Umbilical cord (tissue), 2 donors: ENCODE results near the gene ZNF416. TPM values are rescaled to one million over a fixed set of nuclear protein-coding genes. Genes with fewer than 3 reads are reported as not detected.

ENCODE experiments used
- DNase-seq: peaks from one replicate; pipeline ENCODE4 v3.0.0-alpha.2; 2015; ENCODE audit warnings: low spot score
- total RNA-seq: library from RNA; depleted of rRNA; stranded (reverse); fragments of >200 nt; gene quantifications from one replicate; pipeline ENCODE4 v1.2.3, GENCODE V29; 2014; ENCODE audit warnings: low replicate concordance; ENCODE audit not compliant: insufficient read depth

ZNF416 gene
- total RNA-seq = 1.2 TPM

DNA sequence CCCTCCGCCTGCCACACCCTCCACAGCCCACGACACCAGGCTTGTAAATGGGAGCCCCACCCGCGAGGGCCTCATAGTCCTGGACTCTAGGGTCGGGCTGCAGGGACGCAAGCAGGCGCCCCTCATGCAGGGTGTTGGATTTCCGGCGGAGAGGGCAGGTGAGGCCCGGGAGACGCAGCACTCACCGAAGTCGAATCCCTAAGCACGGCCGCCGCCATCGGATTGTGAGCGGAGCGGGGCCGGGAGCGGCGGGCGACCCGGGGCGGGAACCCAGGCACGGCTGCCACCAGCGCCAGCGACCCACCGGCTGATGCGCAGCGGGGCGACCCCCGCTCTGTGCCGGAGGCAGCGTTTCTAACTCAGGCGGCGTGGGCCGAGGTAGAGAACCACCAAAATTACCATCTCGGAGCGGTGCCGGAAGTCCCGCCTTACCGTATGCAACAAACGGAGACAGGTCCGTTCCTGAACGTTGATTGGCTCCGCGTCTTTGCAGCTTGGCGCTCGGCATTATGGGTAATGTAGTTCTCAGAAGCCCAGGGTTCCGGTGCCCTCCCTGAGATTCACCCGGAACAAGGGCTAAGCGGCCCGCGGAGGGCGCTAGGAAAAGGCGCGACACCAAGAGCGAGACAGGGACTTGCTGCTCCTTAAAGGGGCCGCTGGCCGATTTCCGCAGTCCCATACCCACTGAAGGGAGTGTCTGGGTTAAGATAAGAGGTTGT lies at the start of gene ZNF416:
ZNF416 (minus strand) TSS at position 425 of the 719 bp plus-strand sequence; CDS start at position 218, 207 bp downstream.
- DNase-seq = peak; percentile 100

DNA sequence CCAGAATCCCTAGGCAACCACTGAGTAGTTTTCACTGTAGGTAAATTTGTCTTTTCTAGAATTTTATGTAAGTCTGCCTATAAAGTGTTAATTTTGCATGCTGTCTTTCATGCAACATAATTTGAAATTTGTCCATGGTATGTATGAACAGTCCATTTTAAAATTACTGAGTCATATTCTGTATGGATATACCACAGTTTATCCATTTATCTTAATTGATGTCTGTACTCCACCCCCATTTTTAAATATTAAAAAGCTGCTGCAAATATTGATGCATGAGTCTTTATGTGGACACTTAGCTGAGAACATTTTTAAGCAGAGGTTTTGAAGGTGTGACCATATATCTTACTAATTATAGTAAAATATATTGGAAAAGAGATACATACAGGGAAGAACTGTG lies 44.4 kb upstream of the ZNF416 start:
- no peak for DNase-seq

DNA sequence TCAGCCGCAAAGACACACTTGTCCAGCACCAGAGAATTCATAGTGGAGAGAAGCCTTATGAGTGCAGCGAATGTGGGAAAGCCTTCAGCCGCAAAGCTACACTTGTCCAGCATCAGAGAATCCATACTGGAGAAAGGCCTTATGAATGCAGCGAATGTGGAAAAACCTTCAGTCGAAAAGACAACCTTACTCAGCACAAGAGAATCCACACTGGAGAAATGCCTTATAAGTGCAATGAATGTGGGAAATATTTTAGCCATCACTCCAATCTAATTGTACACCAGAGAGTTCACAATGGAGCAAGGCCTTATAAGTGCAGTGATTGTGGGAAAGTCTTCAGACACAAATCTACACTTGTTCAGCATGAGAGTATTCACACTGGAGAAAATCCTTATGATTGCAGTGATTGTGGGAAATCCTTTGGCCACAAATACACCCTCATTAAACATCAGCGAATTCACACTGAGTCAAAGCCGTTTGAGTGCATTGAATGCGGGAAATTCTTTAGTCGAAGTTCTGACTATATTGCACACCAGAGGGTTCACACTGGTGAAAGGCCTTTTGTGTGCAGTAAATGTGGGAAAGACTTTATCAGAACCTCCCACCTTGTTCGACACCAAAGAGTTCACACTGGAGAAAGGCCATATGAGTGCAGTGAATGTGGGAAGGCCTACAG lies 42.1 kb upstream of the ZNF416 start:
- DNase-seq = no peak

DNA sequence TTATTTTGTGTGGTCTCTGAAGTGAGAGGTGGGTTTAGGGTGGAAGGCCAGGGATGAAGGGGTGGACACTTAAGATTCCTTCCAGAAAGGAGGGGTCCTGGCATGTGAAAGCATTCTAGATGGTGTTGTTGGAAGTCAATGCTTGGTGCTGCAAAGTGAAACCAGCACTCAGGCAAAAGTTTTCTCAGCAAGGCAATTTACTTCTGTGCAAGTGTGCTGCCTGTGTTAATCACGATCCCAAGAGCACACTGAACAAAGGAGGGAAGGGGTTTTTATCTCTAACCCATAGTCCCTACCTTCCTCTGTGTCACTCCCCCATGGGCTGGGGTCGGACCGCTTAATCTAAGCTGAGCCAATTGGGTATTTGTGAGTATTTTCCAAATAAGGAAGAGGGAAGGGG lies 36.6 kb upstream of the ZNF416 start:
- no peak for DNase-seq

DNA sequence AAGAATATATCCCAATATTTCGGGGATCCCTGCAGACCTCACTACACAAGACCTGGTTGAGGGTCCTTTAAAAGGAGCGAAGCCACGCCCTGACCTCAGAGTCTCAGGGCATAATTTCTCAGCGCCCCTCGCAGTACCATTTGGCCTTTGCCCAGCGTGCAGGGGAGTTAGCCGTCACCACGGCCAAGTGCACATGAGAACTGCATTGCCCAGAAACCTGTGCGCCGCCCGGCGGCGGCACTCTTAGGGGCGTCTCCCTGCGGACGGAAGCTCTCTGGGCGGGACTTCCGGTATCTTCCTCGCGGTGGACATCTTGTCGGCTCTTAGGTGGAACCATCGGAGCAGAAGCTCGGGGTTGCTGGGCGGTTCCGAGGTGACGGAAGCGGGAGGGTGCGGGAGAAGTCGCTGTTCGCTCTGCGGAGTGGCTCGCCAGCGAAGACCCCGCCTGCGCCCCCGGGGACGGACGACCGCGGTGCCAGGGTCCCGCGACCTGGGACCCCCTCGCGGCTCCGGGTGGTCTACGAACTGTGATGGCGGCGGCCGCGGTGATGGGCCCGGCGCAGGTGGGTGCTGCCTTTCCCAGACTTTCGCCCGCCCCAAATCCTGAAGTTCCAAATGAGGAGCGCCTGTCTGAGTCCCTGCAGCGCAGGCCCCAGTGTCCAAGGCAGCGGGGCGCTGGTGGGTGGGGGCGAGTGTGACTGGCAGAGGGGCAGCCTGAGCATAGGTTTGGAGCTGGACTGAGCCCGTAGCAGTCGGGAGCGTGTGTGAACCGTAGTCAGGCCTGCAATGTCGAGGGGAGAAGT lies 35.4 kb upstream of the ZNF416 start, which contains the start of gene ZNF134:
ZNF134 (plus strand) TSS at position 302 of the 803 bp plus-strand sequence. CDS start 5,227 bp downstream, outside the sequence.
- DNase-seq = peak; percentile 96

DNA sequence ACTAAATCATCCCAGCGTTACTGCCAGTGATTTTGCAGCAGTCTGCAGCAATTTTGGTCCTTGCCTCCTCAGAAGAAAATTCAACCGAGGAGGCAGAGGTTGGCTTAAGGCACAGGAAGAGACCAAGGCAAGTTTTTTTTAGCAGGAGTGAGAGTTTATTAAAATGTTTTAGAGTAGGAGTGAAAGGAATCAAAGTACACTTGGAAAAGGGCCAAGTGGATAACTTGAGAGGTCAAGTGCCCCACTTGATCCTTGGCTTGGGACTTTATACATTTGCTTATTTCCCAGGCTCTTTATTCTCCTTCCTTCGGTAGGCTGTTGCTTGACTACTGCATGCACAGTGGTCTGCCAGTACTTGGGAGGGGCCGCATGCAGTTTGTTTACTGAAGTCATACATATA lies 32.4 kb upstream of the ZNF416 start:
- DNase-seq = no peak

DNA sequence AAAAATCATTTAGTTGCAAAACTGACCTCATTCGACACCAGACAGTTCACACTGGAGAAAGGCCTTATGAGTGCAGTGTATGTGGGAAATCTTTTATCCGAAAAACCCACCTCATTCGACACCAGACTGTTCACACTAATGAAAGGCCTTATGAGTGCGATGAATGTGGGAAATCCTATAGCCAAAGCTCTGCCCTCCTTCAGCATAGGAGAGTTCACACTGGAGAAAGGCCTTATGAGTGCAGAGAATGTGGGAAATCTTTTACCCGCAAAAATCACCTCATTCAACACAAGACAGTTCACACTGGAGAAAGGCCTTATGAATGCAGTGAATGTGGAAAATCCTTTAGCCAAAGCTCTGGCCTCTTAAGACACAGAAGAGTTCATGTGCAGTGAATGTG lies 28.2 kb upstream of the ZNF416 start:
- DNase-seq = no peak

DNA sequence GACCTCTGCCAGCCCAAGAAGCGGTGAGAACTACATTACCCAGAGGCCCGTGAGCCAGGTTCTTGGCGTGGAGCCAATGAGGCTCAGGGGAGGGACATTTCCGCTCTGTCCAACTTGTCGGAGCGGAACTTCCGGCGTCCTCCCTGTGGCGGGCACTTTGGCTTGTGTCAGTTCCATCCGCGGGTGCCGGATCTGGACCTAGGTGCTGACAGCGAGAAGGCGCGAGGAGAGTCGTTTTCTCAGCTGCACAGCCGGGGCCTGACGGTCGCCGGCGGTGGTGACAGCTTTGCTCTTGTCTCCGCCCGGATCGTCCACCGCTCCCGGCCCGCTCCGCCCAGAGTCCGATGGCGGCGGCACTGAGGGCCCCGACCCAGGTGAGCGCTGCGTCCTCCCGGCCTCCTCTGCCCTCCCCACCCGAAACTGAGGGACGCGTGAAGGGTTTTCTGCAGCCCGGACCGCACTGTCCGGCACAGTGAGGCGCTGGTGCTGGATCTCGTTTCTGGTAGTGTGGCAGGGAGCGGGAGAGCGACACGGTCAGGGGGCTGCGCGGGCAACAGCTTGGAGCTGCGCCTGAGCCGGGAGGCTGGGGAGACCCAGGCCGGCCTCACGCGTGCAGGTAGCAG lies 21.2 kb upstream of the ZNF416 start, which contains the start of gene ZNF530:
ZNF530 (plus strand) TSS at position 125 of the 623 bp plus-strand sequence. CDS start 4,461 bp downstream, outside the sequence.
- DNase-seq = peak; percentile 95

DNA sequence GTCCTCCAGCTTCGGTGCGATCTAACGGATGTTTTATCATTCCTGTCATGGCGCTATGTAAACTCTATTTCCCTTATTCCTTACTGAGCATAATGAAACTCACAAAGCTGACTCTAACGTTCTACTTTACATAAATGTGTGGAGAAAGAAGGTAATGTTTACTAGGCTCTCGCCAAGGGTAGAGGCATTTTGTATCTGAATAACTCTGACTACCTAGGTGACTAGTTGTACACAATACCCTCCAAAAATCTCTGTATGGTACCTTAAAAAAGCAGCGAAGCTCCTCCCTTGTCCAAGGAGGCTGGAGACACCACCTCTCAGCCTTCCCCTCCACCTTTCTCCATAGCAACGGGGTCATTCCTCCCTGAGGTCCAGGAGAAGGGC lies 20.7 kb upstream of the ZNF416 start:
- DNase-seq = no peak

DNA sequence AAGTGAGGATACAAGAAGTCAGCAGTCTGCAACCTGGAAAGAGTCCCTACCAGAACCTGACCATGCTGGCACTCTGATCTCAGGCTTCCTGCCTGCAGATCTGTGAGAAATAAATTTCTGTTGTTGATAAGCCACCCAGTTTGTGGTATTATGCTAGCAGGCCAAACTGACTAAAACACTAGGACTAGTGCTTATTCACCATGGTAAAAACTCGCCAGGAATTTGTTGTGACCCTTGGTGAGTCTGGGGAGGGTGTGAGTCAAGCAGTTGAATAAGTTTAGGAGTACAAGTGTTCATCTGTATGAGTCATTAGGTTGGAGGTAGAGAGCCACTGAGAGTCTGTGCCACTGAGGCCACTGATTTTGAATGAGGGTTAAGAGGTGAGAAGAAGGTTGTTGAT lies 8.8 kb upstream of the ZNF416 start:
- DNase-seq = no peak

DNA sequence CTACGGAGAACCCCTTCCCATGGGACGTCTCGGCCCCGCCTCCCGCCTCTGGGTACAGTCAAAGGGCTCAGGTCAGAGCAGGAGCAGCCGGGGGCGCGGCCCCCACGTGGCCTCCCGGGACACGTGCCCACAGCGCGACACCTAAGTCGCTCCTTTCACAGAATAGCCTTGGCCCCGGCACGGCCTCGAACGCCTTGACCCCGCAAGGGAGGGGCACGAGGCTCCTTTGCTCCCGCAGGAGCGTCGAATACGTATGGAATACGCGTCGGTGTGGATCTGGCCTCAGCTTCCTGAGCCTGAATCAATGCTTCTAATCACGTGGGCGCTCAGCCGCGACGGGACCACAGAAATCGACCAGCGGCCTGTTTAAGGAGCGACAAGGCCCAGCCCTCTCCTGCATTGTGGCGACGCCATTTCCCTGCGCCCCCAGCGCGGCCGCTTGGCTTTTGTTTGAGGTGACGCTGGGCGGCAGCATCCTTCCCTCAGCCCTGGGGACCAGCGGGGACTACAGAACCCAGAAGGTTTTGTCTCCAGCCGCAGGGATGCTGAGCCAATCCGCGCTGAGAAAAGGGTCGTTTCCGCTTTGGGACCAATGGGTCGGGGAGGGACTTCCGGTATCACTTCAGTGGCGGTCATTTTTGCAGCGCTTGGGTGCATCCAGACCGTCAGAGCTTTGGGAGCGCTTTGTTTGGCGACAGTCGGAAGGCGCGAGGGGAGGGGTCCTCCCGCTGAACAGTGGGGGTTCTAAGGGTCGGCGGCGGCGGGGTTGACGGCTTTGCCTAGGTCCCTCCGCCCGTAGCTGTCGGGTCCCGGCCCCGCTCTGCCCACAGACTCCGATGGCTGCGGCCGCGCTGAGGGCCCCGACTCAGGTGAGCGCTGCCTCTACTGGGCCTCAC lies 5.1 kb upstream of the ZNF416 start, which contains the start of gene ZIK1:
ZIK1 (plus strand) TSS at position 625 of the 896 bp plus-strand sequence; CDS start at position 837, 212 bp downstream.
- peak; percentile 98 for DNase-seq

DNA sequence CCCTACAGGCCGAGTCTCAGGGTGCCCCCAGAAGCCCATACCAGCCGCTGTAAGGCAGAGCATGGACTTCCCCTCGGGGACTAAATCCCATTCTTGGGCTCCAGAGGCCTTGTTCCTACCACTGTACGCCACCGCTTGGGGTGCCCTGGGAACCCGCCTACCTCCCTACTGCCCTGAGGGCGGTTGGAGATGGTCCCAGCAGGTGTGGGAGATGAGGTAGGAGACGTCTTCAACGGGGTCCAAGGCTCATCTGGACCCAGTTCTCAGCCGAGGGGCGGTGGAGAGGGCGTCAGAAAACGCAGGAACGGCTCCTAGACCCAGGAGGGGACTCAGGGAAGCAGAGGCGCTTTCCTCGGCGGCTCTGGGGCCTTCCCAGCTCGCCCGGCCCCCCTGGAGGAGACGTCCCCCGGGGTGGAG lies 4.4 kb upstream of the ZNF416 start:
- no peak for DNase-seq

DNA sequence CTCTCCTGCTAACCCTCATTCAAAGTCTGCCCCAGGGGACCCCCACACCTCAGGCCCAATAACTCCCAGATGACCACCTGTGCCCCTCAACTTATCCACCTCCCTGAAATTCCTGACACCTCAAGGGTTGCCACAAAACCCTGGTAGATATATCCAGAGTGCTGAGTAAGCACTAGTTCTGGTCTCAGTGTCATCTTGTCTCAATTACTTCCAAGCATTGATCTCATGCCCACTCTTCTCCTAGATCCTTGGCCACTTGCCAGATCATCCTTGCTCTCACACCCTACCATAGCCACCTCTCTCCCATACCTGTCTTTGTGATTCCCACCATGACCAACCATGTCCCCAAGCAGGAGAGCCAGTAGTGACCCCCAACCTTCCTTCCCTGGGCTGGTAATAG lies 2.0 kb downstream of the ZNF416 start:
- DNase-seq = no peak

DNA sequence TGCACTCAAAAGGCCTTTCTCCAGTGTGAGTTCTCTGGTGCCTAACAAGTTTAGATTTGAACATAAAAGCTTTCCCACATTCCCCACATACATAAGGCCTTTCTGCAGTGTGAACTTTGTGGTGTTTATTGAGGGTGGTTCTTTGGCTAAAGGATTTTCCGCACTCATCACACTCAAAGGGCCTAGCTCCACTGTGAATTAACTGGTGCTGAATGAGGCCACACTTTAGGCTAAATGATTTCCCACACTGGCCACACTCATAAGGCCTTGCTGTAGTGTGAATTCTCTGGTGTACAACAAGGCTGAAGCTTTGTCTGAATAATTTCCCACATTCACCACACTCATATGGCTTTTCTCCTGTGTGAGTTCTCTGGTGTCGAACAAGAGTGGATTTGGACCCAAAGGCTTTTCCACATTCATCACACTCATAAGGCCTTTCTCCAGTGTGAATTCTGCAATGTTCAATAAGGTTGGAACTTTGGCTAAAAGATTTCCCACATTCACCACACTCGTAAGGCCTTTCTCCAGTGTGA lies 6.2 kb downstream of the ZNF416 start:
- DNase-seq = no peak

DNA sequence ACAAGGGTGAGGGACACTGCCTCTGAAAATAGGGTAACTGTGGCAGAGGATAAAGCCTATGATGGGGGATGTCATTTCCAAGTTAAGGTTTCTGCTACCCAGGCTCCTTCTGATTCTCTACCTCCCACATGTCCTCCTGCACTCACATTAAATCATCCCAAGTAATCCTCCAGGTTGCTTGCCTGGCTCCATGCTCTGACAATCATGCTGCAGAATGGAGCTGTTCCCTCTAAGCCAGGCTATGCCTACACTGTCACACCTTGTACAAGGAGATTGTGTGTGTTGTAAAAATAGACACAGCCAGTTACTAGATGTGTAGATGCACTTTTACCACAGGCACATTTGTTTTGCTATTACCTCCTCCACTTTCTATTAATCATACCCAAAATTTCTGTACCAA lies 8.0 kb downstream of the ZNF416 start:
- no peak for DNase-seq

DNA sequence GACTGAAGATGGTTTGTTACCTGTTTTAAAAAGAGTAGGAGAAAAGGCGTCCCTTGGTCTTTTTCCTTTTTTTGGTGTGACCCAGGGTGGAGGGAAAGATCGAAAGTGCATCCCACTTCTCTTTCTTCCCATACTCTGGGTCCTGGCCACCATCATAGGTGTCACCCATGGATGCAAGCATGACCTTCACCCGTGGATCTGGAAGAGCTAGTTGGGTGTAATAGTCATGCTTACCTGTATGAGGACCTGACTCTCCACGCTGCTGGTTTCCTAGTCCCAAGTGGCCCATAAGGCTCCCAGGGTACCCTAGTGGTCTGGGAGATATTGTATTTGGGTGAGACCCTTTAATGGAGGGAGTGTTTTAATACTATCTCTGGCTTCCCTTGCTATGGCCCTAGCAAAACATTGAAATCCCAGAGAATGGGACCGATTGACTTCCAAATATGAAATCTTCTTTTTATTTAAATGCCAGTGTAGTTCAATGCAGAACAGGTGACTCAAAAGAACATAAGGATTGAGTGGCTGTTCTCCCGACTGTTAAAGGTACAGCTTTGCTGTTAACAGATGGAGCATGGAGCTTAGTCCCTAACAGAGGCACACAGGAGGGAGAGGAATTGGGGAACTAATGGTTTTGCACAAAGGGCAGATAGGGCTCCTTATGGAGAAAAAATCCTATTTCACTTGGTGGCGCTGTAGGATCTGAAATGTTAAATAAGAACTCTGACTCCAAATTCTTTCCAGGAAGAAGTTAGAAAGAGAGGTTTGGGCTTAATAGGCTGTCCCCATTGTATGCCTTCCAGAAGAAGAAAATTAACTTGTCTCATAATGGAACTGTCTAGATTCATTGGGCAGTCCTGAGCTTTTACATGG lies 12.1 kb downstream of the ZNF416 start:
- DNase-seq = no peak

DNA sequence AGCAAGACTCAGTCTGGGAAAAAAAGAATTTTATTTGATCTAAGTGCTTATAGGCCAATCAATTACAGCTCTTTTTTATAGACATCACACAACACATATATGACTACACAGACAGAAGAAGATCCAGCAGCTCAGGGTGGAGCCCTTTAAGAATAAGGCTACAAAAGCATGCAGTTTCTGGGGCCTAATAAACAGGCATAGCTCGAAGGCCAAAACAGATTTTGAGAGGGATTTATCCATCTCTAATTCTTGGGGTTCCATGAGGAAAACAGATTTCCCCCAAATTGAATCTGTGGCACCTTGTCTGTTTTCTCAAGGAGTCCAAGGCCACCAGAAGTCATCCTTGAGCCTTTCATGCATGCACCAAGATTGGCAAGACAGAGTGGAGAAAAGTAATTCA lies 15.2 kb downstream of the ZNF416 start:
- no peak for DNase-seq

DNA sequence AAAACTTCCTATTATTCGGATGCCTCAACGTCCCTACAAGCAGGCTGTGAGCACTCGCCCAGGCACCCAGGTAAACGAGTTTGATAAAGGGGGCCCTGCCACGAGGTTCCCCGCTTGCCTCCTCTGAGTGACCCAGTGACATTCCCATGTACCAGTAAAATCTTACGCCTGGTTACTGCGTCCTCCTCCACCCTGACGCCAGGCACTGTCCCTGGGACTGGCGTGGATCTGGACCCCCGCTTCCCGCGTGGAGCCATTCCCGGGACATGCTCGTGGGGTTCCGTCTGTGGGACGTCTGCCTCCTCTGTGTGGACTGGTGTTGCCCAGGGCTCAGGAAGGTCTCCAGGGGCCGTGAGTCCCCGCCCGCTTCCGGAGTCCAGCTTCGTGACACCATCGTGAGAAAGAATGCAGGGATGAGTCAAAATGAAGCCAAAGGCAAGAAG lies 18.6 kb downstream of the ZNF416 start:
- peak; percentile 42 for DNase-seq

DNA sequence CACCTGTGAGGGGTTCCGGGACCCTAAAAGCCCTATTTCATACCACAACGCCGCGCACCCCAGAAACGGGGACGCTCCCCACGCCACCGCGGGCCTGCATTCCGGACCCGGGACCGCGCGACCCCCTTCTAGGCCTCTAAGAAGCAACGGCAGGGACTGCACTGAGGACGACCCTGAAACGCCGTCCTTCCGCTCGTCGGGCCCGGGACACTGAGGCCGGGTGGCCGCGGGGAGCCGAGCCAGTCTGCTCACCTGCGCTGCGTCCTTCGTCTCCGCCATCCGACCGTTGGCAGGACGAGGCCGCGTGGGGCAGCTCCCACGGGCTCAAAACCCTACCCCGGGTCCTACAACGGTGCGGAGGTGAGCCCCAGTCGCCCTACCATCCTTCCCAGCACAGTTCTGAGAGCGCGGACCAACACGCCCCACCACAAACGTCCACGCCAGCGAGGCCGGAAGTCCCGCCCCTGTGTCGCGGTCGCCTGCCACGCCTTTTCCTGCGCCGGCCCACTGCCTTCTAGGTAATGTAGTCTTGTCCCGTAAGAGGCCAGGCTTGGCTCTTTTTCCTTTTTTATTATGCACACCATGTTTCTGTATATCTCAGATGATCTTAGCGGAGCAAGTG lies 19.2 kb downstream of the ZNF416 start, which contains the start of gene ZNF550:
ZNF550 (minus strand) TSS at position 460 of the 622 bp plus-strand sequence; CDS start at position 279, 181 bp downstream.
- peak; percentile 90 for DNase-seq
